Prostate gland (tissue), 2 donors: ENCODE measurements around the gene CD8B2.
"Not testable (repeated sequence)": the region's sequence is repeated elsewhere in the genome, so short reads cannot be mapped to it uniquely, and the experiment has no call there.

ENCODE experiments used
- POLR2A ChIP-seq: fragments of 450-650 bp; IDR thresholded peaks from one replicate; pipeline ENCODE4 v1.6.1; 2016; ENCODE audit warnings: antibody characterized with exemption, mild to moderate bottlenecking
- POLR2AphosphoS5 ChIP-seq: sonication (generic); formaldehyde crosslinking; IDR thresholded peaks from one replicate; pipeline ENCODE4 v1.6.1; 2017; ENCODE audit warnings: antibody characterized with exemption
- TF ChIP-seq, protein P1 (sequence below), 4 experiments: fragments of 200-600 bp in 2 of 4; fragments of 450-650 bp in 2 of 4; sonication (generic) in 2 of 4; IDR thresholded peaks; 1 replicate in 3 of 4; 2 replicates in 1 of 4; pipeline ENCODE4 v1.5.1; 2016 to 2019; ENCODE audit warnings: antibody characterized with exemption in 4 of 4, mild to moderate bottlenecking in 2 of 4, moderate library complexity in 2 of 4

DNA sequence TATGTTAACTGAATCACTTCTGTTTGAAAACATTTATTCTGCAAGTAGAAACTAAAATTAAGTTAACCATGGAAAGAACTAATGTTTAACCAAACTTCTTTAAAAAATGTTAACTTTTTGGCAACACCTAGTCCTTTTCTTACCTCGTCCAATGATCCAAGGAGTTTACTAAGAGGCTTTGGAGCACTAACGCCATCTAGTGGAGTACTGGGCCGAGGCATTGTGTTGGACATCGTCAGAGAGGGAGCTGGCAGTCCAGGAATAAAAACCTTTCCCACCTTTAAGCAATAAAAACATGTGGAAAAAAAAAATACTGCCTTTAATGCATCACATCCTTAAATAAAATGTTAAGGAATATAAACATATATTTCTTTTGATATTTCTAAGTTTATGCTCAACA lies 16.5 kb upstream of the CD8B2 start:
- not testable (repeated sequence) for TF ChIP-seq POLR2A, POLR2AphosphoS5
- TF ChIP-seq, protein P1, sequence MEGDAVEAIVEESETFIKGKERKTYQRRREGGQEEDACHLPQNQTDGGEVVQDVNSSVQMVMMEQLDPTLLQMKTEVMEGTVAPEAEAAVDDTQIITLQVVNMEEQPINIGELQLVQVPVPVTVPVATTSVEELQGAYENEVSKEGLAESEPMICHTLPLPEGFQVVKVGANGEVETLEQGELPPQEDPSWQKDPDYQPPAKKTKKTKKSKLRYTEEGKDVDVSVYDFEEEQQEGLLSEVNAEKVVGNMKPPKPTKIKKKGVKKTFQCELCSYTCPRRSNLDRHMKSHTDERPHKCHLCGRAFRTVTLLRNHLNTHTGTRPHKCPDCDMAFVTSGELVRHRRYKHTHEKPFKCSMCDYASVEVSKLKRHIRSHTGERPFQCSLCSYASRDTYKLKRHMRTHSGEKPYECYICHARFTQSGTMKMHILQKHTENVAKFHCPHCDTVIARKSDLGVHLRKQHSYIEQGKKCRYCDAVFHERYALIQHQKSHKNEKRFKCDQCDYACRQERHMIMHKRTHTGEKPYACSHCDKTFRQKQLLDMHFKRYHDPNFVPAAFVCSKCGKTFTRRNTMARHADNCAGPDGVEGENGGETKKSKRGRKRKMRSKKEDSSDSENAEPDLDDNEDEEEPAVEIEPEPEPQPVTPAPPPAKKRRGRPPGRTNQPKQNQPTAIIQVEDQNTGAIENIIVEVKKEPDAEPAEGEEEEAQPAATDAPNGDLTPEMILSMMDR (IDR thresholded peaks at IDR 0.05): not testable (repeated sequence)
